H1 (cell line): Measurements from ENCODE around the gene CYBA. TPM values are rescaled to one million over a fixed set of nuclear protein-coding genes. Genes with fewer than 3 reads are reported as not detected.

Experiments used
- CTCF ChIA-PET: fragments of 300-600 bp; sonication (Branson Sonifier 250); formaldehyde crosslinking; loops from one replicate; lab custom pipeline; 2021; ENCODE audit not compliant: partially characterized antibody; lab: Charles Lee
- POLR2A ChIA-PET: fragments of 300-600 bp; sonication (Branson Sonifier 250); formaldehyde crosslinking; loops from one replicate; lab custom pipeline; 2021; ENCODE audit warnings: inconsistent platforms; ENCODE audit not compliant: partially characterized antibody; lab: Charles Lee
- DNase-seq, 2 experiments: peaks; one replicate each; pipeline versions ENCODE4 v3.0.0 to v3.0.0-alpha.2; 2010 to 2022; ENCODE audit warnings: low spot score in 2 of 2, low read depth in 1 of 2, mixed read lengths in 1 of 2
- FAIRE-seq: peaks from 2 replicates; lab custom pipeline; 2011; peaks lifted over from hg19 to GRCh38; lab: Jason Lieb, UNC
- H2AFZ ChIP-seq: 2 replicates; pipeline ENCODE4 v1.8.1; 2012; ENCODE audit warnings: low read length, inconsistent platforms
- H2AK5ac ChIP-seq: 2 replicates; pipeline ENCODE4 v1.6.1; 2013; ENCODE audit warnings: low read depth, low read length
- H2BK120ac ChIP-seq: replicated peaks from 2 replicates; pipeline ENCODE3; 2013; ENCODE audit warnings: low read depth, low read length, inconsistent platforms
- H2BK12ac ChIP-seq: 2 replicates; pipeline ENCODE4 v1.6.1; 2013; ENCODE audit warnings: low read depth, low read length
- H2BK15ac ChIP-seq: 2 replicates; pipeline ENCODE4 v1.6.1; 2013; ENCODE audit warnings: low read length
- H2BK20ac ChIP-seq: 2 replicates; pipeline ENCODE4 v1.6.1; 2013; ENCODE audit warnings: low read length
- H2BK5ac ChIP-seq: 2 replicates; pipeline ENCODE4 v1.6.1; 2013; ENCODE audit warnings: low read depth, low read length
- H3K14ac ChIP-seq: 2 replicates; pipeline ENCODE4 v1.6.1; 2013; ENCODE audit warnings: inconsistent platforms; ENCODE audit not compliant: insufficient read length
- H3K18ac ChIP-seq: 2 replicates; pipeline ENCODE4 v1.6.1; 2013; ENCODE audit warnings: low read length; ENCODE audit errors: extremely low read depth
- H3K23ac ChIP-seq: 2 replicates; pipeline ENCODE4 v1.6.1; 2013; ENCODE audit warnings: inconsistent platforms; ENCODE audit not compliant: insufficient read length
- H3K23me2 ChIP-seq: 2 replicates; pipeline ENCODE4 v1.6.1; 2013; ENCODE audit warnings: low read depth, low read length
- H3K27ac ChIP-seq: 2 replicates; pipeline ENCODE4 v1.6.1; 2011; ENCODE audit warnings: low read depth, low read length, inconsistent platforms
- H3K27me3 ChIP-seq, 4 experiments: replicated peaks in 1 of 4; 1 replicate in 1 of 4; 2 replicates in 3 of 4; pipeline versions ENCODE4 v1.6.1 to v1.8.1; 2011 to 2013; ENCODE audit warnings: low read length in 3 of 4, mild to moderate bottlenecking in 3 of 4, inconsistent platforms in 2 of 4, mixed read lengths in 2 of 4, moderate library complexity in 1 of 4; ENCODE audit not compliant: control insufficient read depth in 3 of 4, insufficient read depth in 3 of 4; ENCODE audit errors: extremely low read depth in 1 of 4
- H3K36me3 ChIP-seq, 4 experiments: 2 replicates each; pipeline versions ENCODE4 v1.6.1 to v1.8.1; 2011 to 2013; ENCODE audit warnings: mild to moderate bottlenecking in 4 of 4, low read length in 3 of 4, moderate library complexity in 2 of 4, control low read depth in 1 of 4, inconsistent platforms in 1 of 4; ENCODE audit not compliant: insufficient read depth in 4 of 4, control insufficient read depth in 2 of 4
- H3K4ac ChIP-seq: replicated peaks from 2 replicates; pipeline ENCODE3; 2013; ENCODE audit warnings: low read length, low read depth, mixed read lengths, inconsistent platforms; ENCODE audit not compliant: insufficient read length
- H3K4me1 ChIP-seq, 4 experiments: replicated peaks in 1 of 4; 1 replicate in 1 of 4; 2 replicates in 3 of 4; pipeline versions ENCODE4 v1.6.1 to v1.8.1; 2011 to 2013; ENCODE audit warnings: low read length in 3 of 4, inconsistent platforms in 2 of 4, mixed read lengths in 1 of 4; ENCODE audit not compliant: insufficient read depth in 4 of 4, control insufficient read depth in 3 of 4
- H3K4me2 ChIP-seq, 2 experiments: 2 replicates each; pipeline versions ENCODE4 v1.6.1 to v1.8.1; 2011 to 2013; ENCODE audit warnings: low read depth in 2 of 2, low read length in 2 of 2, control low read depth in 1 of 2, inconsistent platforms in 1 of 2, mild to moderate bottlenecking in 1 of 2; ENCODE audit not compliant: insufficient read depth in 1 of 2
- H3K4me3 ChIP-seq, 4 experiments: fragments of 200-600, 300-600 bp in 1 of 4; sonication (generic), shearing (Covaris generic), sonication (Bioruptor Twin) in 1 of 4; 2 replicates each; pipeline versions ENCODE4 v1.5.1 to v1.8.1; 2011 to 2016; ENCODE audit warnings: low read length in 4 of 4, low read depth in 3 of 4, control low read depth in 2 of 4, inconsistent platforms in 2 of 4, mild to moderate bottlenecking in 2 of 4, mixed read lengths in 1 of 4, moderate library complexity in 1 of 4; ENCODE audit not compliant: insufficient read depth in 2 of 4; ENCODE audit errors: extremely low read depth in 1 of 4
- H3K56ac ChIP-seq: replicated peaks from 2 replicates; pipeline ENCODE3; 2013; ENCODE audit warnings: low read depth, mild to moderate bottlenecking, mixed read lengths, low read length, inconsistent platforms; ENCODE audit not compliant: insufficient read length
- H3K79me1 ChIP-seq: 2 replicates; pipeline ENCODE4 v1.6.1; 2013; ENCODE audit warnings: low read depth, low read length, control low read depth
- H3K79me2 ChIP-seq, 2 experiments: 2 replicates each; pipeline versions ENCODE4 v1.6.1 to v1.8.1; 2012 to 2013; ENCODE audit warnings: low read length in 2 of 2, mild to moderate bottlenecking in 2 of 2, inconsistent platforms in 1 of 2; ENCODE audit not compliant: insufficient read depth in 2 of 2, control insufficient read depth in 1 of 2
- H3K9ac ChIP-seq, 4 experiments: replicated peaks in 1 of 4; 1 replicate in 1 of 4; 2 replicates in 3 of 4; pipeline versions ENCODE4 v1.6.1 to v1.8.1; 2011 to 2013; ENCODE audit warnings: low read depth in 3 of 4, low read length in 3 of 4, control low read depth in 2 of 4, mild to moderate bottlenecking in 2 of 4, moderate library complexity in 2 of 4, inconsistent platforms in 1 of 4; ENCODE audit errors: extremely low read depth in 1 of 4
- H3K9me3 ChIP-seq, 2 experiments: 2 replicates each; pipeline versions ENCODE4 v1.6.1 to v1.8.1; 2012 to 2013; ENCODE audit warnings: mild to moderate bottlenecking in 2 of 2, moderate library complexity in 2 of 2, control low read depth in 1 of 2, inconsistent platforms in 1 of 2, low read depth in 1 of 2, low read length in 1 of 2, mixed read lengths in 1 of 2; ENCODE audit not compliant: insufficient read depth in 2 of 2
- H4K20me1 ChIP-seq, 2 experiments: replicated peaks in 1 of 2; 2 replicates each; pipeline versions ENCODE3 to v1.8.1; 2011 to 2013; ENCODE audit warnings: inconsistent platforms in 2 of 2, low read length in 2 of 2, mild to moderate bottlenecking in 1 of 2; ENCODE audit not compliant: insufficient read depth in 2 of 2, control insufficient read depth in 1 of 2
- H4K5ac ChIP-seq: 2 replicates; pipeline ENCODE4 v1.6.1; 2013; ENCODE audit warnings: low read length, low read depth, mixed read lengths, inconsistent platforms; ENCODE audit not compliant: insufficient read length
- H4K8ac ChIP-seq: 2 replicates; pipeline ENCODE4 v1.8.0; 2013; ENCODE audit warnings: mild to moderate bottlenecking, moderate library complexity, low read length, inconsistent platforms; ENCODE audit not compliant: insufficient read depth; ENCODE audit errors: extremely low read depth
- H4K91ac ChIP-seq: replicated peaks from 2 replicates; pipeline ENCODE3; 2013; ENCODE audit warnings: low read length, mixed read lengths, inconsistent platforms; ENCODE audit not compliant: insufficient read length
- CEBPB ChIP-seq: IDR thresholded peaks from 2 replicates; pipeline ENCODE4 v1.6.1; 2012; ENCODE audit warnings: low read depth, low read length
- CTCF ChIP-seq, 3 experiments: IDR thresholded peaks; 1 replicate in 2 of 3; 2 replicates in 1 of 3; pipeline versions ENCODE4 v1.5.1 to v1.6.1; 2011; ENCODE audit warnings: low read length in 3 of 3, mild to moderate bottlenecking in 3 of 3, inconsistent platforms in 2 of 3, low read depth in 1 of 3, moderate library complexity in 1 of 3; ENCODE audit not compliant: insufficient read depth in 1 of 3; ENCODE audit errors: control extremely low read depth in 1 of 3
- MAX ChIP-seq: IDR thresholded peaks from 2 replicates; pipeline ENCODE4 v1.6.1; 2012; ENCODE audit warnings: inconsistent platforms
- SIN3A ChIP-seq, 2 experiments: IDR thresholded peaks in 1 of 2; conservative IDR thresholded peaks in 1 of 2; 2 replicates each; pipeline ENCODE4 v1.6.1; 2011 to 2012; ENCODE audit warnings: low read length in 2 of 2, improper control_type of control experiment in 1 of 2, low read depth in 1 of 2, mild to moderate bottlenecking in 1 of 2
- WGBS, 2 experiments: shearing (Covaris generic) in 1 of 2; methylation state at CpG; one replicate each; pipeline versions ENCODE4 v1.1.6 to v1.1.7; 2013 to 2015; ENCODE audit warnings: low lambda C conversion rate in 2 of 2, mixed read lengths in 2 of 2, inconsistent platforms in 1 of 2, low coverage in 1 of 2, missing lambda C conversion rate in 1 of 2; ENCODE audit not compliant: insufficient replicate concordance in 2 of 2, insufficient coverage in 1 of 2, insufficient read length in 1 of 2; ENCODE audit errors: extremely low coverage in 1 of 2, missing lambda C conversion rate in 1 of 2; 5-methylcytosine and 5-hydroxymethylcytosine counted together
- polyA plus RNA-seq, 7 experiments: library from polyadenylated mRNA; depleted of rRNA in 3 of 7; stranded (reverse) in 5 of 7; unstranded in 2 of 7; fragments of >200 nt in 5 of 7; fragments of 200-250 nt in 2 of 7; gene quantifications; 1 replicate in 5 of 7; 2 replicates in 1 of 7; 4 replicates in 1 of 7; pipeline versions ENCODE4 v1.2.1 to v1.2.3, GENCODE V29; 2011 to 2013; ENCODE audit warnings: missing spikeins in 2 of 7, mixed read lengths in 2 of 7
- total RNA-seq: library from RNA; stranded (reverse); fragmentation: NEBNext Ultra II Directional; extraction: Animal tissue kit (Norgen Biotek cat#: 25700); gene quantifications from 2 replicates; pipeline ENCODE4 v1.2.1, GENCODE V29; 2021

CYBA gene
- total and polyA plus RNA-seq, 2 of the 8 experiments (the other 6 are each of a cell fraction or from before 2014, with no cell fraction given): 136 to 254 TPM

- DNase-seq (no peak), FAIRE-seq (no peak)
- no peak overlapping the region for H2AFZ ChIP-seq
- no peak overlapping the region for H4K5ac ChIP-seq
- H3K79me2 ChIP-seq: no peaks in the 10 kb centered on the region
- no peaks in the 10 kb centered on the region for H3K79me1 ChIP-seq
- H3K4me3 ChIP-seq: no peak overlapping the region
- no peak overlapping the region for H3K18ac ChIP-seq
- H2BK5ac ChIP-seq: no peak overlapping the region; the same call in 1 of the 2 replicates
- ChIA-PET CTCF (interaction anchor here (2.3 kb wide), 1 partner anchor 36 kb away, joined by 12 read pairs; no protein-coding TSS in a partner anchor), POLR2A (interaction anchor here (1.1 kb wide), 1 partner anchor 19 kb away, joined by 3 read pairs; no protein-coding TSS in a partner anchor)
- peaks cover 0 to 4% (median 1%) of the 10 kb centered on the region in 4 experiments; a peak in 2 of 7 replicates for H3K27me3 ChIP-seq
- H3K9ac ChIP-seq: no peak overlapping the region
- no peak overlapping the region for H3K56ac ChIP-seq
- WGBS, 2 experiments: 91% methylated on average over 17 of the region's 17 CpGs; no CpG with 5 or more reads in 1 of the 2 experiments
- no peak overlapping the region for H3K27ac ChIP-seq
- H2BK12ac ChIP-seq: peak overlapping the region; percentile 39; the same call in 1 of the 2 replicates
- no peak overlapping the region for H2BK20ac ChIP-seq
- H3K4ac ChIP-seq: no peak overlapping the region
- H4K20me1 ChIP-seq: peaks cover 0 to 3% of the 10 kb centered on the region in 2 experiments
- H3K4me2 ChIP-seq: peak overlapping the region in 1 of 2 experiments; percentile 60; a peak in 2 of 4 replicates
- H2BK15ac ChIP-seq: no peak overlapping the region
- H3K14ac ChIP-seq: no peak overlapping the region
- H3K36me3 ChIP-seq: peaks cover 0 to 12% (median 5%) of the 10 kb centered on the region in 4 experiments; a peak in 3 of 8 replicates
- no peak overlapping the region for H2BK120ac ChIP-seq
- H2AK5ac ChIP-seq: no peak overlapping the region; the same call in 1 of the 2 replicates
- H3K23me2 ChIP-seq: peaks cover 10% of the 10 kb centered on the region
- no peak overlapping the region for H4K8ac ChIP-seq
- no peak overlapping the region for H4K91ac ChIP-seq
- H3K9me3 ChIP-seq: no peaks in the 10 kb centered on the region
- H3K23ac ChIP-seq: no peak overlapping the region
- TF ChIP-seq MAX (peak; percentile 18; the same call in 1 of the 2 replicates), SIN3A (conservative IDR thresholded peaks at IDR 0.05 in 1 of 2, IDR thresholded peaks at IDR 0.05 in 1 of 2; ENCODE audit: low read depth in 1 of 2, low read length in 2 of 2) (no peak), CEBPB (no peak), CTCF (IDR thresholded peaks at IDR 0.05; ENCODE audit: control extremely low read depth in 1 of 3, insufficient read depth in 1 of 3, low read depth in 1 of 3, low read length in 3 of 3) (peak in 1 of 3 experiments; percentile 26; a peak in 1 of 4 replicates)
- peaks cover 5 to 49% (median 31%) of the 10 kb centered on the region in 4 experiments for H3K4me1 ChIP-seq
These were observed 15.1 kb downstream of the CYBA start for GRCh38 chr16:88635671-88636319.
